NCI-H82 treated with DMSO at 0.1 percent for 48 hours (cell line): ENCODE data around the gene NARF.
A peak's percentile ranks its signal among the peaks of the same experiment; 100 is the strongest.
"Not testable (repeated sequence)": the region's sequence is repeated elsewhere in the genome, so short reads cannot be mapped to it uniquely, and the experiment has no call there.

Source experiments
- DNase-seq: peaks from one replicate; lab custom pipeline; 2025; ENCODE audit not compliant: unreplicated experiment; lab: John Stamatoyannopoulos, UW

Gene NARF

GRCh38 chr17:82445542-82445941, 13.0 kb upstream of the NARF start:
- no peak for DNase-seq

GRCh38 chr17:82446124-82446523, 12.4 kb upstream of the NARF start:
- no peak for DNase-seq

GRCh38 chr17:82446649-82447048, 11.9 kb upstream of the NARF start:
- DNase-seq, result no peak

- DNase-seq, result no peak
Observed at GRCh38 chr17:82447876-82448275, 10.7 kb upstream of the NARF start.

- no peak for DNase-seq
Observed at GRCh38 chr17:82449131-82449882, 9.2 kb upstream of the NARF start.

GRCh38 chr17:82449883-82450356, 8.6 kb upstream of the NARF start:
- DNase-seq, result no peak

GRCh38 chr17:82450357-82451106, 8.0 kb upstream of the NARF start, which contains the start of gene CYBC1:
Gene CYBC1, minus strand, starts transcription at chr17:82450752. Its CDS starts 1,498 bp downstream, at chr17:82449254.
- peak; percentile 64 for DNase-seq

GRCh38 chr17:82452162-82452561, 6.4 kb upstream of the NARF start:
- DNase-seq, result no peak

GRCh38 chr17:82453151-82453550, 5.4 kb upstream of the NARF start:
- peak; percentile 10 for DNase-seq

GRCh38 chr17:82453706-82454105, 4.8 kb upstream of the NARF start:
- not testable (repeated sequence) for DNase-seq

- no peak for DNase-seq
Observed at GRCh38 chr17:82457073-82457928, 1.2 kb upstream of the NARF start.

GRCh38 chr17:82457929-82458178, 687 bp upstream of the NARF start:
- DNase-seq, result no peak

- DNase-seq, result no peak
Observed at GRCh38 chr17:82458885-82459424, 414 bp downstream of the NARF start.

GRCh38 chr17:82459936-82460335, 1.4 kb downstream of the NARF start:
- not testable (repeated sequence) for DNase-seq

- no peak for DNase-seq
Observed at GRCh38 chr17:82461827-82462524, 3.4 kb downstream of the NARF start.

GRCh38 chr17:82463391-82463790, 4.8 kb downstream of the NARF start:
- no peak for DNase-seq

GRCh38 chr17:82463925-82464566, 5.5 kb downstream of the NARF start:
- no peak for DNase-seq

- DNase-seq, result no peak
Observed at GRCh38 chr17:82464567-82464929, 6.0 kb downstream of the NARF start.

- no peak for DNase-seq
Observed at GRCh38 chr17:82465023-82465603, 6.6 kb downstream of the NARF start.

- no peak for DNase-seq
Observed at GRCh38 chr17:82468692-82469091, 10.2 kb downstream of the NARF start.
